GM12878 (cell line): ENCODE data around the gene TSPO2. TPM values are rescaled to one million over a fixed set of nuclear protein-coding genes. Genes with fewer than 3 reads are reported as not detected.

Experiments
- BACH1 ChIP-seq: fragments of 450-650 bp; IDR thresholded peaks from 2 replicates; pipeline ENCODE4 v1.6.1; 2017; ENCODE audit warnings: mild to moderate bottlenecking, borderline replicate concordance
- E2F8 ChIP-seq: fragments of 450-650 bp; IDR thresholded peaks from 2 replicates; pipeline ENCODE4 v1.6.1; 2018; ENCODE audit warnings: mild to moderate bottlenecking, low read depth, moderate library complexity; ENCODE audit not compliant: partially characterized antibody
- EP300 ChIP-seq, 2 experiments: fragments of 150-350 bp in 1 of 2; IDR thresholded peaks; 2 replicates each; pipeline ENCODE4 v1.6.1; 2011 to 2012; ENCODE audit warnings: low read depth in 2 of 2, low read length in 2 of 2, borderline replicate concordance in 1 of 2, improper control_type of control experiment in 1 of 2, inconsistent platforms in 1 of 2; ENCODE audit not compliant: control insufficient read depth in 1 of 2
- ESRRA ChIP-seq: IDR thresholded peaks from 2 replicates; pipeline ENCODE4 v1.6.1; 2012; ENCODE audit warnings: mild to moderate bottlenecking, low read length, improper control_type of control experiment
- FOS ChIP-seq: IDR thresholded peaks from 3 replicates; pipeline ENCODE4 v1.6.1; 2011; ENCODE audit warnings: borderline replicate concordance; ENCODE audit not compliant: insufficient read length; ENCODE audit errors: extremely low read depth
- GABPA ChIP-seq: IDR thresholded peaks from 2 replicates; pipeline ENCODE4 v1.6.1; 2014; ENCODE audit warnings: antibody characterized with exemption, low read depth, mild to moderate bottlenecking, inconsistent platforms
- IKZF2 ChIP-seq, 2 experiments: fragments of 450-650 bp; IDR thresholded peaks; 2 replicates each; pipeline ENCODE4 v1.6.1; 2017; ENCODE audit warnings: mild to moderate bottlenecking in 2 of 2, moderate library complexity in 2 of 2
- NFXL1 ChIP-seq: fragments of 450-650 bp; IDR thresholded peaks from 2 replicates; pipeline ENCODE4 v1.6.1; 2017; ENCODE audit warnings: antibody characterized with exemption, mild to moderate bottlenecking, borderline replicate concordance
- NR2C1 ChIP-seq: fragments of 450-650 bp; IDR thresholded peaks from 2 replicates; pipeline ENCODE4 v1.6.1; 2017; ENCODE audit warnings: antibody characterized with exemption, mild to moderate bottlenecking, moderate library complexity
- RAD21 ChIP-seq: IDR thresholded peaks from 2 replicates; pipeline ENCODE4 v1.6.1; 2011; ENCODE audit warnings: mild to moderate bottlenecking, low read depth, low read length, moderate library complexity; ENCODE audit not compliant: insufficient read depth
- RAD51 ChIP-seq: fragments of 450-650 bp; IDR thresholded peaks from 2 replicates; pipeline ENCODE4 v1.6.1; 2016; ENCODE audit warnings: moderate library complexity, mild to moderate bottlenecking, inconsistent platforms
- REST ChIP-seq: IDR thresholded peaks from 2 replicates; pipeline ENCODE4 v1.6.1; 2012; ENCODE audit warnings: mild to moderate bottlenecking, low read depth, low read length
- SKIL ChIP-seq: fragments of 450-650 bp; IDR thresholded peaks from 2 replicates; pipeline ENCODE4 v1.6.1; 2017; ENCODE audit warnings: mild to moderate bottlenecking, low read depth, inconsistent platforms; ENCODE audit not compliant: poor library complexity, severe bottlenecking
- WRNIP1 ChIP-seq: IDR thresholded peaks from 2 replicates; pipeline ENCODE4 v1.6.1; 2011; ENCODE audit warnings: low read depth, low read length, improper control_type of control experiment, borderline replicate concordance
- ZBTB40 ChIP-seq: fragments of 450-650 bp; IDR thresholded peaks from 2 replicates; pipeline ENCODE4 v1.6.1; 2016; ENCODE audit warnings: mild to moderate bottlenecking, moderate library complexity, borderline replicate concordance
- polyA plus RNA-seq, 11 experiments: library from polyadenylated mRNA; depleted of rRNA in 4 of 11; unstranded in 6 of 11; stranded (reverse) in 5 of 11; fragments of >200 nt; fragmentation: Nextera tagmentation in 4 of 11; fragmentation: Illumina TruSeq in 1 of 11; extraction: Ambion mirVana in 4 of 11; extraction: Trizol in 1 of 11; gene quantifications; 1 replicate in 1 of 11; 2 replicates in 10 of 11; pipeline versions ENCODE4 v1.2.1 to v1.2.3, GENCODE V29; 2011 to 2016; ENCODE audit warnings: inconsistent platforms in 2 of 11, missing spikeins in 2 of 11, low read depth in 1 of 11
- total RNA-seq, 4 experiments: library from RNA; depleted of rRNA in 3 of 4; stranded (reverse); fragments of >200 nt in 3 of 4; fragmentation: Illumina TruSeq in 1 of 4; extraction: Trizol in 1 of 4; gene quantifications; 2 replicates each; pipeline versions ENCODE4 v1.2.1 to v1.2.3, GENCODE V29; 2013 to 2021

Gene TSPO2
- total and polyA plus RNA-seq, 10 of the 15 experiments (the other 5 are each of a cell fraction or from before 2014, with no cell fraction given), result not detected

- no peak for TF ChIP-seq FOS
- peak; percentile 52 for TF ChIP-seq SKIL
- peak; percentile 92 for TF ChIP-seq ZBTB40
- no peak for TF ChIP-seq RAD21
- TF ChIP-seq NR2C1, result peak; percentile 62
- peak; percentile 88 for TF ChIP-seq GABPA
- TF ChIP-seq EP300 (IDR thresholded peaks at IDR 0.05; ENCODE audit: borderline replicate concordance in 1 of 2, control insufficient read depth in 1 of 2, low read depth in 2 of 2, low read length in 2 of 2), result no peak
- no peak for TF ChIP-seq REST
- no peak for TF ChIP-seq NFXL1
- no peak for TF ChIP-seq RAD51
- peak; percentile 60 to 64; a peak in 3 of 4 replicates for TF ChIP-seq IKZF2 (IDR thresholded peaks at IDR 0.05)
- TF ChIP-seq WRNIP1, result no peak
- 0 out of 2 replicates have a peak, but pooled peaks have one; percentile 47 for TF ChIP-seq BACH1
- TF ChIP-seq E2F8, result peak; percentile 90
- 0 out of 2 replicates have a peak, but pooled peaks have one; percentile 24 for TF ChIP-seq ESRRA
Observed at GRCh38 chr6:41071923-41072835, 29.9 kb downstream of the TSPO2 start, which contains the start of gene OARD1 (continued).
